C4-2B (cell line): ENCODE measurements around the gene NDUFV2.

ENCODE experiments used
- ZFX ChIP-seq: fragments of 450-650 bp; IDR thresholded peaks from 2 replicates; pipeline ENCODE4 v1.6.1; 2017
- TF ChIP-seq, protein P1 (sequence below): fragments of 450-650 bp; conservative IDR thresholded peaks from 2 replicates; pipeline ENCODE4 v1.5.1; 2017; ENCODE audit warnings: mild to moderate bottlenecking

DNA sequence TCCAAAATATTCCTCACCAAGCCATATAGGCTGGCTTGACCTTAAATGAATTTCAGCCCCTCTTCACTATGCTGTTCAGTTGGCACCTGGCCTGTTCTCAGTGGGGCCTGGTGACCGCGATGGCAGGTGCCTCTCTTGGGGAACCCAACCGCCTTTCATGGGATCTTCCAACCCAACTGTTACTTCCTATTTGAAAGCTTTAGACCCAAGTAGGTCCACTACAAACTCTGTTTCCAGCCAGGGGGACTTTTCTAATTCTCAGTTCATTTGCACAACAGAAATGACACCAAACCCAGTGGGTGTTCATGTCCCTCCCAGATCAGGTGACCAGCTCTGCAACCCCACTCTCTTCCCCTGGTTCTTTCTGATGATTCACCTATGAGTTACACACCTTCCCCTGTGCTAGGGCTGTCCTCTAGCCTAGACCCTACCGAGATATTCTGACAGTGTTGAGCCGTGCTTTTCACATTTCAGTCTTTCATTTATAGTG lies 35.6 kb upstream of the NDUFV2 start:
- TF ChIP-seq, protein P1, sequence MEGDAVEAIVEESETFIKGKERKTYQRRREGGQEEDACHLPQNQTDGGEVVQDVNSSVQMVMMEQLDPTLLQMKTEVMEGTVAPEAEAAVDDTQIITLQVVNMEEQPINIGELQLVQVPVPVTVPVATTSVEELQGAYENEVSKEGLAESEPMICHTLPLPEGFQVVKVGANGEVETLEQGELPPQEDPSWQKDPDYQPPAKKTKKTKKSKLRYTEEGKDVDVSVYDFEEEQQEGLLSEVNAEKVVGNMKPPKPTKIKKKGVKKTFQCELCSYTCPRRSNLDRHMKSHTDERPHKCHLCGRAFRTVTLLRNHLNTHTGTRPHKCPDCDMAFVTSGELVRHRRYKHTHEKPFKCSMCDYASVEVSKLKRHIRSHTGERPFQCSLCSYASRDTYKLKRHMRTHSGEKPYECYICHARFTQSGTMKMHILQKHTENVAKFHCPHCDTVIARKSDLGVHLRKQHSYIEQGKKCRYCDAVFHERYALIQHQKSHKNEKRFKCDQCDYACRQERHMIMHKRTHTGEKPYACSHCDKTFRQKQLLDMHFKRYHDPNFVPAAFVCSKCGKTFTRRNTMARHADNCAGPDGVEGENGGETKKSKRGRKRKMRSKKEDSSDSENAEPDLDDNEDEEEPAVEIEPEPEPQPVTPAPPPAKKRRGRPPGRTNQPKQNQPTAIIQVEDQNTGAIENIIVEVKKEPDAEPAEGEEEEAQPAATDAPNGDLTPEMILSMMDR: no peak
- no peak for TF ChIP-seq ZFX
